HG03565 (cell line): Measurements from ENCODE around the gene PTPRG.
"Not testable (repeated sequence)": the region's sequence is repeated elsewhere in the genome, so short reads cannot be mapped to it uniquely, and the experiment has no call there.

ENCODE experiments used
- ATAC-seq: cut with Tn5 transposase; IDR thresholded peaks from one replicate; pipeline ENCODE4 v1.9.1; 2021; ENCODE audit warnings: mild to moderate bottlenecking, moderate library complexity; ENCODE audit not compliant: unreplicated experiment

Gene PTPRG

GRCh38 chr3:61743686-61744242 is 182.4 kb downstream of the PTPRG start:
- ATAC-seq, result no peak

- ATAC-seq, result no peak
Observed at GRCh38 chr3:61748288-61748687, 186.9 kb downstream of the PTPRG start.

- no peak for ATAC-seq
Observed at GRCh38 chr3:61750766-61751165, 189.4 kb downstream of the PTPRG start.

- ATAC-seq, result no peak
Observed at GRCh38 chr3:61758839-61759238, 197.5 kb downstream of the PTPRG start.

- not testable (repeated sequence) for ATAC-seq
Observed at GRCh38 chr3:61760783-61761182, 199.4 kb downstream of the PTPRG start.

GRCh38 chr3:61761694-61762430 is 200.5 kb downstream of the PTPRG start:
- ATAC-seq, result no peak

GRCh38 chr3:61765157-61765876 is 203.9 kb downstream of the PTPRG start:
- ATAC-seq, result no peak

- ATAC-seq, result no peak
Observed at GRCh38 chr3:61768284-61769037, 207.1 kb downstream of the PTPRG start.

- ATAC-seq, result no peak
Observed at GRCh38 chr3:61769266-61769990, 208.1 kb downstream of the PTPRG start.

GRCh38 chr3:61771976-61772375 is 210.6 kb downstream of the PTPRG start:
- no peak for ATAC-seq

- no peak for ATAC-seq
Observed at GRCh38 chr3:61772456-61772855, 211.1 kb downstream of the PTPRG start.

GRCh38 chr3:61774279-61774890 is 213.0 kb downstream of the PTPRG start:
- ATAC-seq, result no peak

GRCh38 chr3:61776390-61776789 is 215.0 kb downstream of the PTPRG start:
- no peak for ATAC-seq

- ATAC-seq, result no peak
Observed at GRCh38 chr3:61777483-61777882, 216.1 kb downstream of the PTPRG start.

- ATAC-seq, result no peak
Observed at GRCh38 chr3:61778095-61778494, 216.7 kb downstream of the PTPRG start.

- ATAC-seq, result no peak
Observed at GRCh38 chr3:61780016-61780415, 218.6 kb downstream of the PTPRG start.

- ATAC-seq, result no peak
Observed at GRCh38 chr3:61780455-61781228, 219.3 kb downstream of the PTPRG start.

GRCh38 chr3:61783993-61784718 is 222.8 kb downstream of the PTPRG start:
- ATAC-seq, result no peak
